Measurements from ENCODE around the gene PVALB.

The PVALB gene

GRCh38 chr22:36795633-36796032 lies 21.2 kb downstream of the PVALB start:
- DNase-seq (ENCODE audit: low read depth in 1 of 2, low spot score in 1 of 2): no peak
- Histone ChIP-seq H3K4me3 (replicated peaks; ENCODE audit: insufficient read depth, low read length) (no peak overlapping the region), H3K27me3 (ENCODE audit: insufficient read depth, poor library complexity, severe bottlenecking) (peaks cover 20% of the 10 kb centered on the region), H3K27ac (replicated peaks) (no peak overlapping the region)
- TF ChIP-seq CTCF (IDR thresholded peaks at IDR 0.05; ENCODE audit: insufficient read depth, low read length): no peak
- no peak for TF ChIP-seq SPI1 (IDR thresholded peaks at IDR 0.05; ENCODE audit: borderline replicate concordance, low read depth)

- H3K4me3 ChIP-seq (replicated peaks; ENCODE audit: insufficient read depth, low read length): no peak overlapping the region
- TF ChIP-seq REST (IDR thresholded peaks at IDR 0.05; ENCODE audit: insufficient replicate concordance, low read depth): no peak
- no peak for TF ChIP-seq GABPA (IDR thresholded peaks at IDR 0.05; ENCODE audit: low read depth)
- no peak for TF ChIP-seq CTCF (IDR thresholded peaks at IDR 0.05; ENCODE audit: insufficient read depth, low read length)
- no peak for TF ChIP-seq POLR2AphosphoS5 (IDR thresholded peaks at IDR 0.05; ENCODE audit: low read depth)
- TF ChIP-seq SPI1 (IDR thresholded peaks at IDR 0.05; ENCODE audit: borderline replicate concordance, low read depth): no peak
- H3K27ac ChIP-seq (replicated peaks): no peak overlapping the region
- peaks cover 34% of the 10 kb centered on the region for H3K27me3 ChIP-seq (ENCODE audit: insufficient read depth, poor library complexity, severe bottlenecking)
- no peak for DNase-seq (ENCODE audit: low read depth in 1 of 2, low spot score in 1 of 2)
Observed at GRCh38 chr22:36790648-36791047, 26.2 kb downstream of the PVALB start.

GRCh38 chr22:36787204-36787988 lies 29.4 kb downstream of the PVALB start:
- DNase-seq (ENCODE audit: low read depth in 1 of 2, low spot score in 1 of 2): no peak
- Histone ChIP-seq H3K27me3 (ENCODE audit: insufficient read depth, poor library complexity, severe bottlenecking) (peaks cover 25% of the 10 kb centered on the region), H3K27ac (replicated peaks) (no peak overlapping the region), H3K4me3 (replicated peaks; ENCODE audit: insufficient read depth, low read length) (no peak overlapping the region)
- TF ChIP-seq REST (IDR thresholded peaks at IDR 0.05; ENCODE audit: insufficient replicate concordance, low read depth) (no peak), SPI1 (IDR thresholded peaks at IDR 0.05; ENCODE audit: borderline replicate concordance, low read depth) (no peak), CTCF (IDR thresholded peaks at IDR 0.05; ENCODE audit: insufficient read depth, low read length) (no peak), POLR2AphosphoS5 (IDR thresholded peaks at IDR 0.05; ENCODE audit: low read depth) (no peak), GABPA (IDR thresholded peaks at IDR 0.05; ENCODE audit: low read depth) (no peak)

- Histone ChIP-seq H3K4me3 (replicated peaks; ENCODE audit: insufficient read depth, low read length) (no peak overlapping the region), H3K27me3 (ENCODE audit: insufficient read depth, poor library complexity, severe bottlenecking) (peaks cover 3% of the 10 kb centered on the region), H3K27ac (replicated peaks) (no peak overlapping the region)
- DNase-seq (ENCODE audit: low read depth in 1 of 2, low spot score in 1 of 2): no peak
- TF ChIP-seq SPI1 (IDR thresholded peaks at IDR 0.05; ENCODE audit: borderline replicate concordance, low read depth) (no peak), CTCF (IDR thresholded peaks at IDR 0.05; ENCODE audit: insufficient read depth, low read length) (no peak), REST (IDR thresholded peaks at IDR 0.05; ENCODE audit: insufficient replicate concordance, low read depth) (no peak), GABPA (IDR thresholded peaks at IDR 0.05; ENCODE audit: low read depth) (no peak), POLR2AphosphoS5 (IDR thresholded peaks at IDR 0.05; ENCODE audit: low read depth) (no peak)
Observed at GRCh38 chr22:36783743-36784142, 33.1 kb downstream of the PVALB start.

Data from HL-60 (cell line).